ENCODE results near the gene PLEKHA4. TPM values are rescaled to one million over a fixed set of nuclear protein-coding genes. Genes with fewer than 3 reads are reported as not detected.

Gene PLEKHA4
- total and polyA plus RNA-seq, 9 of the 15 experiments (the other 6 are each of a cell fraction or from before 2014, with no cell fraction given): 0.07 to 30.8 (median 11.4) TPM

DNA sequence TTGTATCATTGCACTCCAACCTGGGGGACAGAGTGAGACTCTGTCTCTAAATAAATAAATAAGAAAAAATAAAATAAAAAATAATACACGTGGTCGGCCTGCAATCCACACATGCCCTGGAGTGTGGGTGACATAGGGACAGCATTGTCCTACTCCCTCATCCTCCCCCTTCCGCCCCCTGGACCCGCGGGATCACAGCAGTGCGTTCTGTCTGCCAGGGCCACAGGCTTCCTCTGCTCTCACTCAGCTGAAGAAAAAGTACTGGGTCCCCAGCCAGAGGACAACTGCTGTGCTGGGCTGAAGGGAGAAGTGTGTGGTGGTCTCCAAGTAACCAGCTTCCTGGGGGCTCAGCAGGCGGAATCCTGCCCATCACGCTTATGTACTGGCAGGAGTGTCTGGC, 63.9 kb downstream of the PLEKHA4 start (continued):
- TF ChIP-seq, protein P1, sequence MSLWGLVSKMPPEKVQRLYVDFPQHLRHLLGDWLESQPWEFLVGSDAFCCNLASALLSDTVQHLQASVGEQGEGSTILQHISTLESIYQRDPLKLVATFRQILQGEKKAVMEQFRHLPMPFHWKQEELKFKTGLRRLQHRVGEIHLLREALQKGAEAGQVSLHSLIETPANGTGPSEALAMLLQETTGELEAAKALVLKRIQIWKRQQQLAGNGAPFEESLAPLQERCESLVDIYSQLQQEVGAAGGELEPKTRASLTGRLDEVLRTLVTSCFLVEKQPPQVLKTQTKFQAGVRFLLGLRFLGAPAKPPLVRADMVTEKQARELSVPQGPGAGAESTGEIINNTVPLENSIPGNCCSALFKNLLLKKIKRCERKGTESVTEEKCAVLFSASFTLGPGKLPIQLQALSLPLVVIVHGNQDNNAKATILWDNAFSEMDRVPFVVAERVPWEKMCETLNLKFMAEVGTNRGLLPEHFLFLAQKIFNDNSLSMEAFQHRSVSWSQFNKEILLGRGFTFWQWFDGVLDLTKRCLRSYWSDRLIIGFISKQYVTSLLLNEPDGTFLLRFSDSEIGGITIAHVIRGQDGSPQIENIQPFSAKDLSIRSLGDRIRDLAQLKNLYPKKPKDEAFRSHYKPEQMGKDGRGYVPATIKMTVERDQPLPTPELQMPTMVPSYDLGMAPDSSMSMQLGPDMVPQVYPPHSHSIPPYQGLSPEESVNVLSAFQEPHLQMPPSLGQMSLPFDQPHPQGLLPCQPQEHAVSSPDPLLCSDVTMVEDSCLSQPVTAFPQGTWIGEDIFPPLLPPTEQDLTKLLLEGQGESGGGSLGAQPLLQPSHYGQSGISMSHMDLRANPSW (CRISPR knock-in tag; IDR thresholded peaks at IDR 0.05): no peak
- TF ChIP-seq ELF2 (CRISPR knock-in tag; IDR thresholded peaks at IDR 0.05) (no peak), CEBPG (CRISPR knock-in tag; IDR thresholded peaks at IDR 0.05) (no peak), CEBPG (tag; conservative IDR thresholded peaks at IDR 0.05 in 1 of 2, IDR thresholded peaks at IDR 0.05 in 1 of 2) (no peak), TSC22D4 (tag; IDR thresholded peaks at IDR 0.05) (no peak), PML (IDR thresholded peaks at IDR 0.05; ENCODE audit: low read length) (no peak), SIN3B (IDR thresholded peaks at IDR 0.05; ENCODE audit: low read depth) (no peak), TARDBP (IDR thresholded peaks at IDR 0.05) (no peak), SRSF1 (IDR thresholded peaks at IDR 0.05; ENCODE audit: low read depth, low read length) (no peak)
- TF ChIP-seq, protein P2, sequence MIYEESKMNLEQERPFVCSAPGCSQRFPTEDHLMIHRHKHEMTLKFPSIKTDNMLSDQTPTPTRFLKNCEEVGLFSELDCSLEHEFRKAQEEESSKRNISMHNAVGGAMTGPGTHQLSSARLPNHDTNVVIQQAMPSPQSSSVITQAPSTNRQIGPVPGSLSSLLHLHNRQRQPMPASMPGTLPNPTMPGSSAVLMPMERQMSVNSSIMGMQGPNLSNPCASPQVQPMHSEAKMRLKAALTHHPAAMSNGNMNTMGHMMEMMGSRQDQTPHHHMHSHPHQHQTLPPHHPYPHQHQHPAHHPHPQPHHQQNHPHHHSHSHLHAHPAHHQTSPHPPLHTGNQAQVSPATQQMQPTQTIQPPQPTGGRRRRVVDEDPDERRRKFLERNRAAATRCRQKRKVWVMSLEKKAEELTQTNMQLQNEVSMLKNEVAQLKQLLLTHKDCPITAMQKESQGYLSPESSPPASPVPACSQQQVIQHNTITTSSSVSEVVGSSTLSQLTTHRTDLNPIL (CRISPR knock-in tag; IDR thresholded peaks at IDR 0.05): no peak
